H9 (cell line): ENCODE results near the gene CCDC7. TPM values are rescaled to one million over a fixed set of nuclear protein-coding genes. Genes with fewer than 3 reads are reported as not detected.

Experiments
- DNase-seq: peaks from one replicate; pipeline ENCODE4 v3.0.0-alpha.2; 2017
- H2AFZ ChIP-seq: one replicate; pipeline ENCODE4 v1.6.1; 2013; ENCODE audit warnings: mild to moderate bottlenecking, low read length, control low read depth, moderate library complexity
- H2AK5ac ChIP-seq: 2 replicates; pipeline ENCODE4 v1.6.1; 2013; ENCODE audit warnings: low read length, control low read depth, mixed read lengths; ENCODE audit not compliant: insufficient read length
- H2BK120ac ChIP-seq: one replicate; pipeline ENCODE4 v1.6.1; 2013; ENCODE audit warnings: low read depth, mild to moderate bottlenecking, low read length, control low read depth, inconsistent platforms; ENCODE audit not compliant: poor library complexity, severe bottlenecking
- H2BK12ac ChIP-seq: 2 replicates; pipeline ENCODE4 v1.6.1; 2013; ENCODE audit warnings: low read length, control low read depth, mixed read lengths, low read depth; ENCODE audit not compliant: insufficient read length
- H2BK15ac ChIP-seq: 2 replicates; pipeline ENCODE4 v1.6.1; 2013; ENCODE audit warnings: low read depth, low read length, control low read depth
- H2BK20ac ChIP-seq: one replicate; pipeline ENCODE4 v1.6.1; 2013; ENCODE audit warnings: low read depth, mild to moderate bottlenecking, low read length, control low read depth, inconsistent platforms; ENCODE audit not compliant: poor library complexity, severe bottlenecking
- H2BK5ac ChIP-seq: 2 replicates; pipeline ENCODE4 v1.6.1; 2013; ENCODE audit warnings: low read length, control low read depth, mixed read lengths; ENCODE audit not compliant: insufficient read length
- H3K14ac ChIP-seq: 2 replicates; pipeline ENCODE4 v1.6.1; 2013; ENCODE audit warnings: low read length, control low read depth; ENCODE audit not compliant: insufficient read depth
- H3K18ac ChIP-seq: 2 replicates; pipeline ENCODE4 v1.6.1; 2013; ENCODE audit warnings: low read depth, mild to moderate bottlenecking, mixed read lengths, low read length, control low read depth; ENCODE audit not compliant: insufficient read length
- H3K23ac ChIP-seq: 2 replicates; pipeline ENCODE4 v1.6.1; 2013; ENCODE audit warnings: low read length, control low read depth, mixed read lengths, low read depth; ENCODE audit not compliant: insufficient read length
- H3K23me2 ChIP-seq: 2 replicates; pipeline ENCODE4 v1.6.1; 2013; ENCODE audit warnings: low read depth, mild to moderate bottlenecking, mixed read lengths, low read length, control low read depth; ENCODE audit not compliant: insufficient read length, poor library complexity, severe bottlenecking
- H3K27ac ChIP-seq: 2 replicates; pipeline ENCODE4 v1.5.1; 2013; ENCODE audit warnings: low read length, control low read depth, mixed read lengths, low read depth; ENCODE audit not compliant: insufficient read length
- H3K27me3 ChIP-seq: 2 replicates; pipeline ENCODE4 v1.6.1; 2013; ENCODE audit warnings: low read length, control low read depth, inconsistent platforms; ENCODE audit not compliant: insufficient read depth
- H3K4ac ChIP-seq: 2 replicates; pipeline ENCODE4 v1.6.1; 2013; ENCODE audit warnings: low read depth, mild to moderate bottlenecking, control low read depth, inconsistent platforms, low read length, moderate library complexity
- H3K4me1 ChIP-seq: 2 replicates; pipeline ENCODE4 v1.6.1; 2013; ENCODE audit warnings: low read length, control low read depth, inconsistent platforms; ENCODE audit not compliant: insufficient read depth
- H3K4me2 ChIP-seq: 2 replicates; pipeline ENCODE4 v1.6.1; 2013; ENCODE audit warnings: low read length, control low read depth, mixed read lengths; ENCODE audit not compliant: insufficient read length, insufficient read depth
- H3K56ac ChIP-seq: 2 replicates; pipeline ENCODE4 v1.6.1; 2013; ENCODE audit warnings: low read depth, mild to moderate bottlenecking, mixed read lengths, low read length, control low read depth; ENCODE audit not compliant: insufficient read length
- H3K79me1 ChIP-seq: 2 replicates; pipeline ENCODE4 v1.6.1; 2013; ENCODE audit warnings: low read depth, mild to moderate bottlenecking, moderate library complexity, low read length, control low read depth, inconsistent platforms; ENCODE audit not compliant: insufficient read depth, poor library complexity, severe bottlenecking
- H3K79me2 ChIP-seq: 2 replicates; pipeline ENCODE4 v1.6.1; 2013; ENCODE audit warnings: low read length, control low read depth, inconsistent platforms; ENCODE audit not compliant: insufficient read depth
- H3K9ac ChIP-seq: 2 replicates; pipeline ENCODE4 v1.6.1; 2013; ENCODE audit warnings: low read length, control low read depth, mixed read lengths; ENCODE audit not compliant: insufficient read length; ENCODE audit errors: extremely low read depth
- H3K9me3 ChIP-seq: one replicate; pipeline ENCODE4 v1.6.1; 2013; ENCODE audit warnings: low read depth, low read length, inconsistent platforms; ENCODE audit not compliant: control insufficient read depth
- H3T11ph ChIP-seq: one replicate; pipeline ENCODE4 v1.6.1; 2013; ENCODE audit warnings: mild to moderate bottlenecking, low read length, control low read depth, inconsistent platforms
- H4K20me1 ChIP-seq: one replicate; pipeline ENCODE4 v1.6.1; 2013; ENCODE audit not compliant: control insufficient read depth, insufficient read length, insufficient read depth
- H4K5ac ChIP-seq: 2 replicates; pipeline ENCODE4 v1.6.1; 2013; ENCODE audit warnings: low read depth, mild to moderate bottlenecking, mixed read lengths, low read length, control low read depth; ENCODE audit not compliant: insufficient read length
- H4K8ac ChIP-seq: replicated peaks from 2 replicates; pipeline ENCODE4 v1.6.1; 2013; ENCODE audit warnings: low read length, control low read depth, mixed read lengths, low read depth; ENCODE audit not compliant: insufficient read length
- H4K91ac ChIP-seq: 2 replicates; pipeline ENCODE4 v1.6.1; 2013; ENCODE audit warnings: low read depth, mild to moderate bottlenecking, moderate library complexity, mixed read lengths, low read length, control low read depth; ENCODE audit not compliant: insufficient read length
- H3K27ac Mint-ChIP-seq, 3 experiments: 2 replicates in 2 of 3; 3 replicates in 1 of 3; pipeline ENCODE4 v1.8.0; 2020 to 2021; ENCODE audit warnings: mixed read lengths in 3 of 3, mild to moderate bottlenecking in 1 of 3, moderate library complexity in 1 of 3
- H3K27me3 Mint-ChIP-seq: 2 replicates; pipeline ENCODE4 v1.8.0; 2021; ENCODE audit warnings: low read depth, mild to moderate bottlenecking, moderate library complexity, mixed read lengths
- H3K36me3 Mint-ChIP-seq, 3 experiments: 2 replicates in 2 of 3; 3 replicates in 1 of 3; pipeline ENCODE4 v1.8.0; 2020 to 2021; ENCODE audit warnings: low read depth in 3 of 3, mixed read lengths in 3 of 3; ENCODE audit not compliant: insufficient read depth in 1 of 3
- H3K4me1 Mint-ChIP-seq, 2 experiments: 2 replicates each; pipeline ENCODE4 v1.8.0; 2020; ENCODE audit warnings: mixed read lengths in 2 of 2
- H3K4me3 Mint-ChIP-seq, 2 experiments: 2 replicates in 1 of 2; 3 replicates in 1 of 2; pipeline ENCODE4 v1.8.0; 2020 to 2021; ENCODE audit warnings: mild to moderate bottlenecking in 2 of 2, mixed read lengths in 2 of 2, moderate library complexity in 1 of 2
- H3K9me3 Mint-ChIP-seq, 2 experiments: 2 replicates in 1 of 2; 3 replicates in 1 of 2; pipeline ENCODE4 v1.8.0; 2020; ENCODE audit warnings: mild to moderate bottlenecking in 2 of 2, mixed read lengths in 2 of 2, moderate library complexity in 1 of 2
- CTCF ChIP-seq: fragments of 200-600 bp; sonication (generic); conservative IDR thresholded peaks from 3 replicates; pipeline ENCODE4 v1.8.0; 2021; ENCODE audit warnings: antibody characterized with exemption, mild to moderate bottlenecking
- WGBS: extraction: QIAGEN DNeasy Blood & Tissue Kit; methylation state at CpG from one replicate; pipeline ENCODE4 v1.1.7; 2013; ENCODE audit warnings: missing lambda C conversion rate, low lambda C conversion rate, mixed read lengths; ENCODE audit not compliant: insufficient read length; ENCODE audit errors: extremely low coverage; 5-methylcytosine and 5-hydroxymethylcytosine counted together
- total RNA-seq: library from RNA; stranded (reverse); gene quantifications from 2 replicates; pipeline ENCODE4 v1.2.1, GENCODE V29; 2021

The CCDC7 gene
- total RNA-seq, 1 experiment from 2014 or later: 1.6 TPM

DNA sequence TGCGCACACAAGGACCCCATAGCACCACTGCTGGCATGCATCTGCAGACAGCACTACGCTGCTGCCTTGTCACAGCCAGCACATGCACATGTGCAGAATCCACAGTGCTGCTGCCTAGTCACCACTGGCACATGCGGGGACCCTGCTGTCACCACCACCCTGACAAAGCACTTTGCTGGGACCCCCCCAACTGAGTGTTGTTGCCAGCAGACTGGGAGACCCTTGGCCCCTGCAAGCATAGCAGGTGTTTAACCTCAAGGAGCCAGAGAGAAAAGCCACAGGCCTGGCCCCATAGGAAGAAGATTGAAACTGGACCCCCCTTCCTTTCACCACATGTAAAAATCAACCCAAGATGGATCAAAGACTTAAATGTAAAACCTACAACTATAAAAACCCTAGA lies 300.9 kb downstream of the CCDC7 start:
- no peak overlapping the region for H3K18ac ChIP-seq
- no peaks in the 10 kb centered on the region for H4K20me1 ChIP-seq
- no peak overlapping the region for H2BK15ac ChIP-seq
- Mint-ChIP-seq H3K4me1 (no peaks in the 10 kb centered on the region), H3K36me3 (peaks cover 0 to 5% (median 0%) of the 10 kb centered on the region in 3 experiments; a peak in 1 of 7 replicates), H3K27me3 (no peaks in the 10 kb centered on the region), H3K9me3 (peaks cover 8 to 17% of the 10 kb centered on the region in 2 experiments; a peak in 4 of 5 replicates), H3K27ac (no peak overlapping the region), H3K4me3 (no peak overlapping the region; a peak in 1 of 5 replicates)
- no peak overlapping the region for H4K5ac ChIP-seq
- no peaks in the 10 kb centered on the region for H3K9me3 ChIP-seq
- H3K4me1 ChIP-seq: no peaks in the 10 kb centered on the region
- H3K23ac ChIP-seq: no peak overlapping the region
- H3K79me1 ChIP-seq: no peaks in the 10 kb centered on the region
- H3T11ph ChIP-seq: no peak overlapping the region
- no peak overlapping the region for H4K91ac ChIP-seq
- no peak overlapping the region for H3K4me2 ChIP-seq
- no peak overlapping the region for H2BK5ac ChIP-seq
- no peak overlapping the region for H2AK5ac ChIP-seq
- no peak overlapping the region for H3K4ac ChIP-seq
- no peak overlapping the region for H3K56ac ChIP-seq
- H2BK12ac ChIP-seq: no peak overlapping the region
- H2BK120ac ChIP-seq: no peak overlapping the region
- no peak for TF ChIP-seq CTCF
- H2BK20ac ChIP-seq: no peak overlapping the region
- H3K23me2 ChIP-seq: no peaks in the 10 kb centered on the region
- no peak overlapping the region for H4K8ac ChIP-seq
- no peaks in the 10 kb centered on the region for H3K27me3 ChIP-seq
- H2AFZ ChIP-seq: no peak overlapping the region
- H3K9ac ChIP-seq: no peak overlapping the region
- H3K79me2 ChIP-seq: no peaks in the 10 kb centered on the region
- no peak overlapping the region for H3K27ac ChIP-seq
- WGBS: no CpG with 5 or more reads among the region's 3 CpGs
- H3K14ac ChIP-seq: no peak overlapping the region
- DNase-seq: no peak
